Astrocyte (in vitro differentiated cells and primary cell): ENCODE data around the gene ZSWIM3. TPM values are rescaled to one million over a fixed set of nuclear protein-coding genes. Genes with fewer than 3 reads are reported as not detected.

Source experiments
- DNase-seq: peaks from one replicate; pipeline ENCODE4 v3.0.0-alpha.2; 2010; ENCODE audit warnings: low read depth
- FAIRE-seq: peaks from 2 replicates; lab custom pipeline; 2011; peaks lifted over from hg19 to GRCh38; lab: Jason Lieb, UNC
- H2AFZ ChIP-seq: 2 replicates; pipeline ENCODE4 v1.6.0; 2012; ENCODE audit warnings: low read depth, low read length, inconsistent platforms
- H3K27ac ChIP-seq: 2 replicates; pipeline ENCODE4 v1.5.1; 2011; ENCODE audit warnings: low read depth, low read length, inconsistent platforms
- H3K27me3 ChIP-seq: 2 replicates; pipeline ENCODE4 v1.6.0; 2011; ENCODE audit warnings: low read length, inconsistent platforms; ENCODE audit not compliant: insufficient read depth
- H3K36me3 ChIP-seq: 2 replicates; pipeline ENCODE4 v1.5.1; 2011; ENCODE audit warnings: low read length, inconsistent platforms; ENCODE audit not compliant: insufficient read depth
- H3K4me1 ChIP-seq: 2 replicates; pipeline ENCODE4 v1.5.1; 2011; ENCODE audit warnings: low read length, inconsistent platforms; ENCODE audit not compliant: insufficient read depth
- H3K4me2 ChIP-seq: 2 replicates; pipeline ENCODE4 v1.6.0; 2012; ENCODE audit warnings: low read length, inconsistent platforms
- H3K4me3 ChIP-seq: 2 replicates; pipeline ENCODE4 v1.5.1; 2011; ENCODE audit warnings: low read depth, mild to moderate bottlenecking, low read length, inconsistent platforms; ENCODE audit not compliant: insufficient read depth
- H3K79me2 ChIP-seq: 2 replicates; pipeline ENCODE4 v1.6.0; 2012; ENCODE audit warnings: mild to moderate bottlenecking, low read length, inconsistent platforms; ENCODE audit not compliant: insufficient read depth
- H3K9ac ChIP-seq: 2 replicates; pipeline ENCODE4 v1.6.0; 2012; ENCODE audit warnings: mild to moderate bottlenecking, low read length, inconsistent platforms
- H3K9me3 ChIP-seq: 2 replicates; pipeline ENCODE4 v1.5.1; 2012; ENCODE audit warnings: low read depth, mild to moderate bottlenecking, low read length, inconsistent platforms; ENCODE audit not compliant: insufficient read depth
- H4K20me1 ChIP-seq: 2 replicates; pipeline ENCODE4 v1.6.0; 2012; ENCODE audit warnings: low read length, inconsistent platforms; ENCODE audit not compliant: insufficient read depth
- H3K27ac Mint-ChIP-seq: one replicate; pipeline ENCODE4 v1.8.0; 2021; ENCODE audit warnings: mild to moderate bottlenecking, mixed read lengths; ENCODE audit not compliant: unreplicated experiment
- H3K27me3 Mint-ChIP-seq: one replicate; pipeline ENCODE4 v1.8.0; 2021; ENCODE audit warnings: low read depth, mixed read lengths; ENCODE audit not compliant: unreplicated experiment
- H3K36me3 Mint-ChIP-seq: one replicate; pipeline ENCODE4 v1.8.0; 2021; ENCODE audit warnings: low read depth, mixed read lengths; ENCODE audit not compliant: unreplicated experiment
- H3K4me1 Mint-ChIP-seq: one replicate; pipeline ENCODE4 v1.8.0; 2021; ENCODE audit warnings: low read depth, mixed read lengths; ENCODE audit not compliant: unreplicated experiment
- H3K4me3 Mint-ChIP-seq: one replicate; pipeline ENCODE4 v1.8.0; 2021; ENCODE audit warnings: mild to moderate bottlenecking, moderate library complexity, mixed read lengths; ENCODE audit not compliant: unreplicated experiment
- H3K9me3 Mint-ChIP-seq: one replicate; pipeline ENCODE4 v1.8.0; 2021; ENCODE audit warnings: mild to moderate bottlenecking, mixed read lengths; ENCODE audit not compliant: unreplicated experiment
- EZH2 ChIP-seq: IDR thresholded peaks from 2 replicates; pipeline ENCODE4 v1.6.1; 2012; ENCODE audit warnings: mild to moderate bottlenecking, low read length, inconsistent platforms; ENCODE audit not compliant: insufficient read depth
- total RNA-seq: library from RNA; stranded (reverse); gene quantifications from 2 replicates; pipeline ENCODE4 v1.2.1, GENCODE V29; 2021
- TF ChIP-seq, protein P1 (sequence below): IDR thresholded peaks from 2 replicates; pipeline ENCODE4 v1.5.1; 2011; ENCODE audit warnings: low read depth, mild to moderate bottlenecking, inconsistent platforms, low read length, moderate library complexity; ENCODE audit not compliant: insufficient read depth

The ZSWIM3 gene
- total RNA-seq, 1 donor from 2014 or later = 4.7 TPM

DNA sequence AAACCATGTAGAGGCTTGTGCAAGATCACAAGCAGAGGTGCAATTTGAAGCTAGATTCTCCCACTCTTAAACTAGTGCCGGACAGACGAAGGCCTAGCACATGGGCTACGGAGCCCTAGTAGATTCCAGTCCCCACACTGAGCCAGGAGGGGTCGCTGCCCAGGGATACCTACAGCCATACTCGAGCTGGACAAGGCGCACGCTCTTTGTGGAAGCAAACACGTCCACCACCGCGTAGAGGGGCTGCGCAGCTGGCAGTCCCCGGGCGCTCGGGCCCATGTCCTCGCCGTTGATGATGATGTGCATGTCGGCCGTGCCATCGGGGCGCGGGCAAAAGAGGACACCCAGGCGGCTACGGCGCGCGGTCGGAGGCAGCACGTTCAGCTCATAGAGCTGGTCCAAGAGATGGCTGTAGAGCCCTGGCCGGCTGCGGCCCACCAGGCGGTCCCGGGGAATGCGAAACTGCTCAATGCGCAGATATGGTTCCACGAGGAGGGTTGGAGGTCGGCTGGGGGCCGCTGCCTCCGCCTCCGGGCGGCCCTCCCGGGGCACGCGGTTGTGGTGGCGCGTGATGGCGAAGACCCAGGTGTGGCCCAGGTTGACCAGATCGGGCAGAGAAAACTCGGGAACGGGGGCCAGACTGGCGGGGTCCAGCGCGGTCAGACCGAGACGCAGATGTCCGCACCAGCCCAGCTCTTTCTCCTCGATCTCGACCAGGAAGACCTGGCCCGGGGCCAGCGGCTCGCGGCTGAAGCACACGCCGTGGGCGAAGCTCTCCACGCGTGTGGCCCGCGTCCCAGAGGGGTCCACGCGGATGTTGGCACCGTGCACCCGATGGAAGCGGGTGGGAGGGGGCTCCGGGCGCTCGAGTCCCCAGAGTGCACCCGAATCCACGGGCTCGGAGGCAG is 32.9 kb downstream of the ZSWIM3 start:
- Mint-ChIP-seq H3K36me3 (peaks cover 14% of the 10 kb centered on the region), H3K9me3 (no peaks in the 10 kb centered on the region), H3K27ac (peak overlapping the region; percentile 14), H3K4me1 (peaks cover 11% of the 10 kb centered on the region), H3K27me3 (no peaks in the 10 kb centered on the region), H3K4me3 (peak overlapping the region; percentile 89)
- TF ChIP-seq EZH2 = no peak
- TF ChIP-seq, protein P1, sequence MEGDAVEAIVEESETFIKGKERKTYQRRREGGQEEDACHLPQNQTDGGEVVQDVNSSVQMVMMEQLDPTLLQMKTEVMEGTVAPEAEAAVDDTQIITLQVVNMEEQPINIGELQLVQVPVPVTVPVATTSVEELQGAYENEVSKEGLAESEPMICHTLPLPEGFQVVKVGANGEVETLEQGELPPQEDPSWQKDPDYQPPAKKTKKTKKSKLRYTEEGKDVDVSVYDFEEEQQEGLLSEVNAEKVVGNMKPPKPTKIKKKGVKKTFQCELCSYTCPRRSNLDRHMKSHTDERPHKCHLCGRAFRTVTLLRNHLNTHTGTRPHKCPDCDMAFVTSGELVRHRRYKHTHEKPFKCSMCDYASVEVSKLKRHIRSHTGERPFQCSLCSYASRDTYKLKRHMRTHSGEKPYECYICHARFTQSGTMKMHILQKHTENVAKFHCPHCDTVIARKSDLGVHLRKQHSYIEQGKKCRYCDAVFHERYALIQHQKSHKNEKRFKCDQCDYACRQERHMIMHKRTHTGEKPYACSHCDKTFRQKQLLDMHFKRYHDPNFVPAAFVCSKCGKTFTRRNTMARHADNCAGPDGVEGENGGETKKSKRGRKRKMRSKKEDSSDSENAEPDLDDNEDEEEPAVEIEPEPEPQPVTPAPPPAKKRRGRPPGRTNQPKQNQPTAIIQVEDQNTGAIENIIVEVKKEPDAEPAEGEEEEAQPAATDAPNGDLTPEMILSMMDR = peak; percentile 49
- H3K27me3 ChIP-seq = no peaks in the 10 kb centered on the region
- H3K9ac ChIP-seq = peak overlapping the region; percentile 88
- peaks cover 16% of the 10 kb centered on the region for H3K79me2 ChIP-seq
- no peaks in the 10 kb centered on the region for H3K9me3 ChIP-seq
- H3K4me1 ChIP-seq = peaks cover 30% of the 10 kb centered on the region
- H3K36me3 ChIP-seq = no peaks in the 10 kb centered on the region
- FAIRE-seq = no peak
- H3K4me3 ChIP-seq = peak overlapping the region; percentile 77
- DNase-seq = peak; percentile 71
- peaks cover 28% of the 10 kb centered on the region for H4K20me1 ChIP-seq
- H2AFZ ChIP-seq = peak overlapping the region; percentile 94
- H3K27ac ChIP-seq = peak overlapping the region; percentile 57
- H3K4me2 ChIP-seq = peak overlapping the region; percentile 99

DNA sequence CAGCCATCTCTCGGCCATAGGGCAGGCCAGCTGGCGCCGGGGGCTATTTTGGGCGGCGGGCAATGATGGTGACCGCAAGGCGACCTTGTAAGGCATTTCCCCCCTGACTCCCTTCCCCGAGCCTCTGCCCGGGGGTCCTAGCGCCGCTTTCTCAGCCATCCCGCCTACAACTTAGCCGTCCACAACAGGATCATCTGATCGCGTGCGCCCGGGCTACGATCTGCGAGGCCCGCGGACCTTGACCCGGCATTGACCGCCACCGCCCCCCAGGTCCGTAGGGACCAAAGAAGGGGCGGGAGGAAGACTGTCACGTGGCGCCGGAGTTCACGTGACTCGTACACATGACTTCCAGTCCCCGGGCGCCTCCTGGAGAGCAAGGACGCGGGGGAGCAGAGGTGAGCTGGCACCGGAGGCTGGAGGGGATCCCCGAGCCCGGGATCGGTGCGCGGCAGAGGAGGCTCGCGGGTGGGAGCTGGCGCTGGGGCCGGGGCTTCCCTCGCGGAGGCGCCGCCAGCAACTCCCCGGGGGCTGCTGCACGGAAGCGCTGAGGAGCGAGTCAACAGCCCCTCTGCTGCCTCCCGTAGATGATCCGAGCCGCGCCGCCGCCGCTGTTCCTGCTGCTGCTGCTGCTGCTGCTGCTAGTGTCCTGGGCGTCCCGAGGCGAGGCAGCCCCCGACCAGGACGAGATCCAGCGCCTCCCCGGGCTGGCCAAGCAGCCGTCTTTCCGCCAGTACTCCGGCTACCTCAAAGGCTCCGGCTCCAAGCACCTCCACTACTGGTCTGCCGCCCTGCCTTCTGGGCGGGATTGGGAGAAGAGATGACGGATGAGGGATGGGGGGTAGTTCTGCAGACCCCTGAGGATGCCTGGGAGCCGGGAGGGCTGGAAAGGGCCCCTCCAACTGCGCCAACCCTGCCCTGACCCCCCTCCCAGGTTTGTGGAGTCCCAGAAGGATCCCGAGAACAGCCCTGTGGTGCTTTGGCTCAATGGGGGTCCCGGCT is 33.9 kb downstream of the ZSWIM3 start, which contains the start of the genes CTSA and NEURL2:
TSS of gene CTSA (plus strand) at position 351 of the 999 bp plus-strand sequence. CDS start at position 585, 234 bp downstream.
TSS of gene NEURL2 (minus strand) at position 224 of the 999 bp plus-strand sequence. CDS start at position 7, 217 bp downstream.
- Histone ChIP-seq H3K4me2 (peak within 1 kb of the TSS; percentile 99), H3K4me3 (peak within 1 kb of the TSS; percentile 77), H2AFZ (peak within 1 kb of the TSS; percentile 94), H3K79me2 (peaks cover 16% of the 10 kb centered on the region), H3K27ac (peak within 1 kb of the TSS; percentile 57), H3K9me3 (no peaks in the 10 kb centered on the region), H4K20me1 (peaks cover 28% of the 10 kb centered on the region), H3K36me3 (no peaks in the 10 kb centered on the region), H3K9ac (peak within 1 kb of the TSS; percentile 88), H3K4me1 (peaks cover 30% of the 10 kb centered on the region), H3K27me3 (no peaks in the 10 kb centered on the region)
- TF ChIP-seq, protein P1 = no peak
- TF ChIP-seq EZH2 = no peak
- H3K27ac Mint-ChIP-seq = peak within 1 kb of the TSS; percentile 62
- no peaks in the 10 kb centered on the region for H3K9me3 Mint-ChIP-seq
- DNase-seq (peak; percentile 79), FAIRE-seq (no peak)
- no peaks in the 10 kb centered on the region for H3K27me3 Mint-ChIP-seq
- H3K36me3 Mint-ChIP-seq = peaks cover 14% of the 10 kb centered on the region
- H3K4me3 Mint-ChIP-seq = peak within 1 kb of the TSS; percentile 89
- H3K4me1 Mint-ChIP-seq = peaks cover 9% of the 10 kb centered on the region
